Measurements from ENCODE around the gene ALDH16A1.

GRCh38 chr19:49427855-49428546, 25.0 kb upstream of the ALDH16A1 start:
- TF ChIP-seq, protein P1, sequence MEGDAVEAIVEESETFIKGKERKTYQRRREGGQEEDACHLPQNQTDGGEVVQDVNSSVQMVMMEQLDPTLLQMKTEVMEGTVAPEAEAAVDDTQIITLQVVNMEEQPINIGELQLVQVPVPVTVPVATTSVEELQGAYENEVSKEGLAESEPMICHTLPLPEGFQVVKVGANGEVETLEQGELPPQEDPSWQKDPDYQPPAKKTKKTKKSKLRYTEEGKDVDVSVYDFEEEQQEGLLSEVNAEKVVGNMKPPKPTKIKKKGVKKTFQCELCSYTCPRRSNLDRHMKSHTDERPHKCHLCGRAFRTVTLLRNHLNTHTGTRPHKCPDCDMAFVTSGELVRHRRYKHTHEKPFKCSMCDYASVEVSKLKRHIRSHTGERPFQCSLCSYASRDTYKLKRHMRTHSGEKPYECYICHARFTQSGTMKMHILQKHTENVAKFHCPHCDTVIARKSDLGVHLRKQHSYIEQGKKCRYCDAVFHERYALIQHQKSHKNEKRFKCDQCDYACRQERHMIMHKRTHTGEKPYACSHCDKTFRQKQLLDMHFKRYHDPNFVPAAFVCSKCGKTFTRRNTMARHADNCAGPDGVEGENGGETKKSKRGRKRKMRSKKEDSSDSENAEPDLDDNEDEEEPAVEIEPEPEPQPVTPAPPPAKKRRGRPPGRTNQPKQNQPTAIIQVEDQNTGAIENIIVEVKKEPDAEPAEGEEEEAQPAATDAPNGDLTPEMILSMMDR (IDR thresholded peaks at IDR 0.05): no peak
- TF ChIP-seq POLR2A (IDR thresholded peaks at IDR 0.05): no peak
